HT1080 (cell line): ENCODE measurements around the gene NEU4. TPM values are rescaled to one million over a fixed set of nuclear protein-coding genes. Genes with fewer than 3 reads are reported as not detected.
"Not testable (repeated sequence)": the region's sequence is repeated elsewhere in the genome, so short reads cannot be mapped to it uniquely, and the experiment has no call there.

Source experiments
- DNase-seq: peaks from one replicate; pipeline ENCODE4 v3.0.0-alpha.2; 2015; ENCODE audit warnings: low read depth
- total RNA-seq: library from RNA; depleted of rRNA; stranded (reverse); fragments of >200 nt; shearing (Covaris generic); gene quantifications from 2 replicates; pipeline ENCODE4 v1.2.3, GENCODE V29; 2014

Gene NEU4
- total RNA-seq, 1 experiment from 2014 or later, result not detected

- DNase-seq, result no peak
Measured at GRCh38 chr2:241812730-241813643, 4.0 kb downstream of the NEU4 start.

GRCh38 chr2:241813644-241814392 is 4.8 kb downstream of the NEU4 start:
- no peak for DNase-seq

GRCh38 chr2:241814393-241814642 is 5.3 kb downstream of the NEU4 start:
- DNase-seq, result no peak

GRCh38 chr2:241814643-241815476 is 5.9 kb downstream of the NEU4 start:
- no peak for DNase-seq

GRCh38 chr2:241815477-241816430 is 6.8 kb downstream of the NEU4 start:
- DNase-seq, result no peak

- no peak for DNase-seq
Measured at GRCh38 chr2:241816431-241817121, 7.6 kb downstream of the NEU4 start.

- DNase-seq, result no peak
Measured at GRCh38 chr2:241817126-241817820, 8.3 kb downstream of the NEU4 start.

- not testable (repeated sequence) for DNase-seq
Measured at GRCh38 chr2:241817821-241818215, 8.8 kb downstream of the NEU4 start.

- DNase-seq, result no peak
Measured at GRCh38 chr2:241818229-241818942, 9.4 kb downstream of the NEU4 start.

GRCh38 chr2:241818943-241819270 is 9.9 kb downstream of the NEU4 start:
- DNase-seq, result no peak

- DNase-seq, result peak; percentile 30
Measured at GRCh38 chr2:241819947-241820624, 11.1 kb downstream of the NEU4 start.

- no peak for DNase-seq
Measured at GRCh38 chr2:241820625-241821384, 11.8 kb downstream of the NEU4 start.

GRCh38 chr2:241821460-241822263 is 12.7 kb downstream of the NEU4 start:
- no peak for DNase-seq

- DNase-seq, result no peak
Measured at GRCh38 chr2:241822264-241822623, 13.3 kb downstream of the NEU4 start.

- not testable (repeated sequence) for DNase-seq
Measured at GRCh38 chr2:241823531-241824437, 14.8 kb downstream of the NEU4 start.

- no peak for DNase-seq
Measured at GRCh38 chr2:241827394-241827793, 18.4 kb downstream of the NEU4 start.
